Mesendoderm (in vitro differentiated cells): Measurements from ENCODE around the gene KLK15.

Source experiments
- DNase-seq: peaks from one replicate; pipeline ENCODE4 v3.0.0; 2013
- H2AK5ac ChIP-seq: 2 replicates; pipeline ENCODE4 v1.6.1; 2013; ENCODE audit warnings: low read length, inconsistent platforms
- H2BK120ac ChIP-seq: 2 replicates; pipeline ENCODE4 v1.6.1; 2013; ENCODE audit warnings: low read depth, mild to moderate bottlenecking, low read length, moderate library complexity, mixed read lengths
- H2BK15ac ChIP-seq: replicated peaks from 2 replicates; pipeline ENCODE4 v1.6.1; 2013; ENCODE audit warnings: low read depth, mild to moderate bottlenecking, moderate library complexity
- H2BK5ac ChIP-seq: 2 replicates; pipeline ENCODE4 v1.6.1; 2013; ENCODE audit warnings: low read length, inconsistent platforms
- H3K18ac ChIP-seq: 2 replicates; pipeline ENCODE4 v1.6.1; 2013; ENCODE audit warnings: mild to moderate bottlenecking, low read length, mixed read lengths
- H3K23ac ChIP-seq: one replicate; pipeline ENCODE4 v1.6.1; 2013; ENCODE audit warnings: low read length
- H3K27ac ChIP-seq: 2 replicates; pipeline ENCODE4 v1.5.1; 2013; ENCODE audit warnings: low read depth, mild to moderate bottlenecking, inconsistent platforms, low read length, moderate library complexity
- H3K27me3 ChIP-seq: 2 replicates; pipeline ENCODE4 v1.6.1; 2013; ENCODE audit warnings: low read length, control low read depth, mild to moderate bottlenecking, inconsistent platforms; ENCODE audit not compliant: insufficient read depth, poor library complexity
- H3K36me3 ChIP-seq: 2 replicates; pipeline ENCODE4 v1.6.1; 2013; ENCODE audit warnings: low read length, inconsistent platforms; ENCODE audit not compliant: control insufficient read depth, insufficient read depth
- H3K4ac ChIP-seq: one replicate; pipeline ENCODE4 v1.6.1; 2013; ENCODE audit warnings: low read depth, mild to moderate bottlenecking, low read length, moderate library complexity
- H3K4me1 ChIP-seq: 2 replicates; pipeline ENCODE4 v1.6.1; 2013; ENCODE audit warnings: low read depth, low read length, inconsistent platforms; ENCODE audit not compliant: control insufficient read depth
- H3K4me2 ChIP-seq: 2 replicates; pipeline ENCODE4 v1.6.1; 2013; ENCODE audit warnings: low read length
- H3K4me3 ChIP-seq: 2 replicates; pipeline ENCODE4 v1.5.1; 2013; ENCODE audit warnings: mild to moderate bottlenecking, low read length
- H3K56ac ChIP-seq: one replicate; pipeline ENCODE4 v1.6.1; 2013; ENCODE audit warnings: low read length
- H3K79me1 ChIP-seq: 2 replicates; pipeline ENCODE4 v1.6.1; 2013; ENCODE audit warnings: low read length, inconsistent platforms
- H3K79me2 ChIP-seq: 2 replicates; pipeline ENCODE4 v1.6.1; 2013; ENCODE audit warnings: mild to moderate bottlenecking, low read length; ENCODE audit not compliant: control insufficient read depth, insufficient read depth
- H3K9ac ChIP-seq: 2 replicates; pipeline ENCODE4 v1.6.1; 2013; ENCODE audit warnings: low read length, inconsistent platforms
- H4K5ac ChIP-seq: one replicate; pipeline ENCODE4 v1.6.1; 2013; ENCODE audit warnings: low read length
- H4K8ac ChIP-seq: one replicate; pipeline ENCODE4 v1.6.1; 2013; ENCODE audit warnings: low read depth, mild to moderate bottlenecking, control low read depth, low read length, moderate library complexity
- WGBS: extraction: QIAGEN DNeasy Blood & Tissue Kit; methylation state at CpG from one replicate; pipeline ENCODE4 v1.1.7; 2013; ENCODE audit warnings: low lambda C conversion rate, missing lambda C conversion rate; ENCODE audit not compliant: insufficient coverage; ENCODE audit errors: extremely low coverage; 5-methylcytosine and 5-hydroxymethylcytosine counted together

KLK15 gene

GRCh38 chr19:50779504-50780457 lies 53.6 kb downstream of the KLK15 start:
- Histone ChIP-seq H2BK5ac (no peak overlapping the region), H3K36me3 (no peaks in the 10 kb centered on the region), H2BK15ac (no peak overlapping the region), H3K23ac (no peak overlapping the region), H2BK120ac (no peak overlapping the region), H3K27me3 (peaks cover 5% of the 10 kb centered on the region), H4K5ac (no peak overlapping the region), H3K4me2 (no peak overlapping the region), H3K18ac (no peak overlapping the region), H3K4me3 (no peak overlapping the region), H3K27ac (no peak overlapping the region), H3K79me1 (no peaks in the 10 kb centered on the region), H3K79me2 (no peaks in the 10 kb centered on the region), H3K9ac (no peak overlapping the region), H3K4ac (no peak overlapping the region), H2AK5ac (no peak overlapping the region), H3K4me1 (no peaks in the 10 kb centered on the region), H4K8ac (no peak overlapping the region), H3K56ac (no peak overlapping the region)
- DNase-seq, result peak; percentile 59
- no CpG with 5 or more reads among the region's 25 CpGs for WGBS

- Histone ChIP-seq H3K18ac (no peak overlapping the region), H3K27ac (no peak overlapping the region), H3K79me2 (no peaks in the 10 kb centered on the region), H3K56ac (no peak overlapping the region), H4K5ac (no peak overlapping the region), H3K23ac (no peak overlapping the region), H3K4ac (no peak overlapping the region), H2BK5ac (no peak overlapping the region), H3K27me3 (peaks cover 5% of the 10 kb centered on the region), H3K4me1 (no peaks in the 10 kb centered on the region), H2AK5ac (no peak overlapping the region), H3K9ac (no peak overlapping the region), H3K4me2 (no peak overlapping the region), H2BK15ac (no peak overlapping the region), H3K79me1 (no peaks in the 10 kb centered on the region), H2BK120ac (no peak overlapping the region), H4K8ac (no peak overlapping the region), H3K4me3 (no peak overlapping the region), H3K36me3 (no peaks in the 10 kb centered on the region)
- WGBS, result no CpG with 5 or more reads among the region's 7 CpGs
- no peak for DNase-seq
Observed at GRCh38 chr19:50778906-50779430, 54.4 kb downstream of the KLK15 start.

GRCh38 chr19:50777830-50778303 lies 55.5 kb downstream of the KLK15 start:
- Histone ChIP-seq H3K27me3 (peaks cover 5% of the 10 kb centered on the region), H3K79me1 (no peaks in the 10 kb centered on the region)

GRCh38 chr19:50777261-50777660 lies 56.1 kb downstream of the KLK15 start:
- Histone ChIP-seq H3K4ac (no peak overlapping the region), H3K56ac (no peak overlapping the region), H3K18ac (no peak overlapping the region), H2BK120ac (no peak overlapping the region), H3K4me2 (no peak overlapping the region), H3K27me3 (peaks cover 5% of the 10 kb centered on the region), H2BK5ac (no peak overlapping the region), H3K9ac (no peak overlapping the region), H3K23ac (no peak overlapping the region), H4K5ac (no peak overlapping the region), H4K8ac (no peak overlapping the region), H3K79me1 (no peaks in the 10 kb centered on the region), H3K79me2 (no peaks in the 10 kb centered on the region), H3K36me3 (no peaks in the 10 kb centered on the region), H3K4me3 (no peak overlapping the region), H2BK15ac (no peak overlapping the region), H3K4me1 (no peaks in the 10 kb centered on the region), H2AK5ac (no peak overlapping the region), H3K27ac (no peak overlapping the region)
- no CpG with 5 or more reads among the region's 4 CpGs for WGBS
- no peak for DNase-seq

More at GRCh38 chr19:50777830-50778303, 55.5 kb downstream of the KLK15 start:
- Histone ChIP-seq H3K4me1 (no peaks in the 10 kb centered on the region), H4K5ac (no peak overlapping the region), H3K4me3 (no peak overlapping the region), H3K18ac (no peak overlapping the region), H3K27ac (no peak overlapping the region), H3K4me2 (no peak overlapping the region), H2BK15ac (no peak overlapping the region), H3K23ac (peak overlapping the region; percentile 80), H4K8ac (no peak overlapping the region), H2BK5ac (no peak overlapping the region), H3K9ac (no peak overlapping the region), H3K56ac (peak overlapping the region; percentile 15), H3K79me2 (no peaks in the 10 kb centered on the region), H3K4ac (no peak overlapping the region), H2AK5ac (no peak overlapping the region), H2BK120ac (no peak overlapping the region), H3K36me3 (no peaks in the 10 kb centered on the region)
- no CpG with 5 or more reads among the region's 30 CpGs for whole genome bisulfite sequencing
- DNase-seq, result peak; percentile 81

- H2AK5ac ChIP-seq, result no peak overlapping the region
- no peak overlapping the region for H3K9ac ChIP-seq
- peaks cover 5% of the 10 kb centered on the region for H3K27me3 ChIP-seq
- no peak overlapping the region for H3K23ac ChIP-seq
- no peak overlapping the region for H3K4ac ChIP-seq
- no peaks in the 10 kb centered on the region for H3K79me1 ChIP-seq
- H3K4me2 ChIP-seq, result no peak overlapping the region
- H3K36me3 ChIP-seq, result no peaks in the 10 kb centered on the region
- H3K27ac ChIP-seq, result no peak overlapping the region
- no peak overlapping the region for H2BK120ac ChIP-seq
- H3K18ac ChIP-seq, result no peak overlapping the region
- H2BK15ac ChIP-seq, result no peak overlapping the region
- no peaks in the 10 kb centered on the region for H3K79me2 ChIP-seq
- no peak overlapping the region for H3K4me3 ChIP-seq
- H4K5ac ChIP-seq, result no peak overlapping the region
- DNase-seq, result no peak
- H2BK5ac ChIP-seq, result no peak overlapping the region
- H4K8ac ChIP-seq, result no peak overlapping the region
- no peak overlapping the region for H3K56ac ChIP-seq
- no peaks in the 10 kb centered on the region for H3K4me1 ChIP-seq
- no CpG with 5 or more reads among the region's 5 CpGs for WGBS
Observed at GRCh38 chr19:50776131-50776530, 57.2 kb downstream of the KLK15 start.
